HG03575 (cell line): ENCODE measurements around the gene PRKCH.

Experiments
- ATAC-seq: cut with Tn5 transposase; IDR thresholded peaks from one replicate; pipeline ENCODE4 v1.9.1; 2021; ENCODE audit not compliant: unreplicated experiment, insufficient number of reproducible peaks, low FRiP score; ENCODE audit errors: extremely low read depth

Gene PRKCH

GRCh38 chr14:61434311-61434710, 112.9 kb downstream of the PRKCH start:
- ATAC-seq = no peak

GRCh38 chr14:61435563-61436337, 114.4 kb downstream of the PRKCH start:
- ATAC-seq = no peak

GRCh38 chr14:61437381-61437780, 116.0 kb downstream of the PRKCH start:
- no peak for ATAC-seq

GRCh38 chr14:61438036-61438435, 116.7 kb downstream of the PRKCH start:
- ATAC-seq = no peak

- ATAC-seq = no peak
Measured at GRCh38 chr14:61438497-61438859, 117.1 kb downstream of the PRKCH start.

GRCh38 chr14:61438860-61439765, 117.7 kb downstream of the PRKCH start:
- ATAC-seq = no peak

GRCh38 chr14:61439779-61440418, 118.5 kb downstream of the PRKCH start:
- ATAC-seq = no peak

GRCh38 chr14:61443481-61443880, 122.1 kb downstream of the PRKCH start:
- ATAC-seq = no peak

- ATAC-seq = peak; percentile 60
Measured at GRCh38 chr14:61444215-61444768, 122.9 kb downstream of the PRKCH start.

GRCh38 chr14:61451491-61451890, 130.1 kb downstream of the PRKCH start:
- no peak for ATAC-seq

GRCh38 chr14:61451891-61452400, 130.6 kb downstream of the PRKCH start:
- no peak for ATAC-seq

GRCh38 chr14:61452452-61452851, 131.1 kb downstream of the PRKCH start:
- no peak for ATAC-seq

GRCh38 chr14:61453103-61453767, 131.9 kb downstream of the PRKCH start:
- no peak for ATAC-seq

GRCh38 chr14:61454545-61454944, 133.2 kb downstream of the PRKCH start:
- no peak for ATAC-seq

GRCh38 chr14:61455351-61455750, 134.0 kb downstream of the PRKCH start:
- ATAC-seq = no peak

- no peak for ATAC-seq
Measured at GRCh38 chr14:61456720-61457119, 135.3 kb downstream of the PRKCH start.

- no peak for ATAC-seq
Measured at GRCh38 chr14:61458766-61459165, 137.4 kb downstream of the PRKCH start.

GRCh38 chr14:61459229-61459628, 137.8 kb downstream of the PRKCH start:
- no peak for ATAC-seq

GRCh38 chr14:61460063-61460462, 138.7 kb downstream of the PRKCH start:
- ATAC-seq = no peak
